Gastrocnemius medialis (tissue), 4 donors: Measurements from ENCODE around the gene ACY1.

Source experiments
- CTCF ChIP-seq, 5 experiments: fragments of 450-650 bp in 3 of 5; fragments of 200-600 bp in 2 of 5; sonication (generic) in 2 of 5; IDR thresholded peaks in 4 of 5; conservative IDR thresholded peaks in 1 of 5; 1 replicate in 4 of 5; 2 replicates in 1 of 5; pipeline ENCODE4 v1.5.1; 2016 to 2019; ENCODE audit warnings: antibody characterized with exemption in 5 of 5, mild to moderate bottlenecking in 3 of 5, moderate library complexity in 3 of 5
- POLR2A ChIP-seq, 2 donors: fragments of 450-650 bp; IDR thresholded peaks; one replicate each; pipeline ENCODE4 v1.6.1; 2017; ENCODE audit warnings: antibody characterized with exemption in 2 of 2, mild to moderate bottlenecking in 2 of 2, moderate library complexity in 2 of 2

GRCh38 chr3:51941798-51942602 lies 41.3 kb upstream of the ACY1 start, which contains the start of the genes PARP3 and RRP9:
- TF ChIP-seq CTCF (IDR thresholded peaks at IDR 0.05 in 4 of 5, conservative IDR thresholded peaks at IDR 0.05 in 1 of 5) (peak; percentile 98 to 100 (median 100)), POLR2A (IDR thresholded peaks at IDR 0.05) (peak; percentile 75 to 81)
